HepG2 (cell line): Measurements from ENCODE around the gene SMARCA4. TPM values are rescaled to one million over a fixed set of nuclear protein-coding genes. Genes with fewer than 3 reads are reported as not detected.

ENCODE experiments used
- ATAC-seq: fragments of 200-7000 bp; cut with Tn5 transposase; 3 replicates; pipeline ENCODE4 v1.9.1; 2020; ENCODE audit warnings: mild to moderate bottlenecking, moderate library complexity
- BruUV-seq: library from RNA; stranded (reverse); fragments of 400-500 nt; replicated peaks from 2 replicates; lab custom pipeline; 2021; lab: Mats Ljungman, UMichigan
- CTCF ChIA-PET: fragments of 300-600 bp; formaldehyde crosslinking; extraction: SDS; loops from one replicate; lab custom pipeline; 2021; ENCODE audit warnings: low total read pairs, inconsistent platforms, low intra/inter-chr PET ratio; lab: Yijun Ruan, JAX
- POLR2A ChIA-PET: fragments of 350-600 bp; sonication (Branson Sonifier 250); formaldehyde crosslinking; loops from one replicate; lab custom pipeline; 2020; ENCODE audit warnings: antibody characterized with exemption, inconsistent platforms; lab: Yijun Ruan, JAX
- DNase-seq: peaks from one replicate; pipeline ENCODE4 v3.0.0-alpha.2; 2015; ENCODE audit warnings: low spot score
- FAIRE-seq: peaks from 3 replicates; lab custom pipeline; 2011; peaks lifted over from hg19 to GRCh38; lab: Jason Lieb, UNC
- H2AFZ ChIP-seq: one replicate; pipeline ENCODE4 v1.6.1; 2011; ENCODE audit warnings: low read length, inconsistent platforms
- H3K27ac ChIP-seq: fragments of 300-600 bp; 3 replicates; pipeline ENCODE4 v1.8.0; 2011; ENCODE audit warnings: mixed run types, mild to moderate bottlenecking, mixed read lengths, low read length, inconsistent platforms; ENCODE audit not compliant: insufficient read depth; ENCODE audit errors: extremely low read length
- H3K27me3 ChIP-seq, 2 experiments: fragments of 200-600 bp in 1 of 2; 2 replicates in 1 of 2; 3 replicates in 1 of 2; pipeline versions ENCODE4 v1.6.0 to v1.8.0; 2011; ENCODE audit warnings: low read length in 2 of 2, mild to moderate bottlenecking in 2 of 2, moderate library complexity in 2 of 2, inconsistent platforms in 1 of 2; ENCODE audit not compliant: insufficient read depth in 2 of 2, control insufficient read depth in 1 of 2
- H3K36me3 ChIP-seq, 2 experiments: fragments of 200-600 bp in 1 of 2; replicated peaks in 1 of 2; 2 replicates in 1 of 2; 3 replicates in 1 of 2; pipeline versions ENCODE4 v1.5.1 to v1.8.0; 2011; ENCODE audit warnings: low read length in 2 of 2, inconsistent platforms in 1 of 2; ENCODE audit not compliant: insufficient read depth in 2 of 2, control insufficient read depth in 1 of 2
- H3K4me1 ChIP-seq: 2 replicates; pipeline ENCODE4 v1.5.1; 2012; ENCODE audit warnings: low read length, inconsistent platforms; ENCODE audit not compliant: insufficient read depth
- H3K4me2 ChIP-seq: 2 replicates; pipeline ENCODE4 v1.6.0; 2011; ENCODE audit warnings: low read depth, low read length, inconsistent platforms
- H3K4me3 ChIP-seq, 3 experiments: fragments of 200-600 bp in 1 of 3; sonication (generic), shearing (Covaris generic) in 1 of 3; replicated peaks in 1 of 3; 2 replicates each; pipeline ENCODE4 v1.5.1; 2011 to 2016; ENCODE audit warnings: low read length in 3 of 3, inconsistent platforms in 2 of 3, low read depth in 2 of 3, mild to moderate bottlenecking in 2 of 3, control low read depth in 1 of 3, mixed read lengths in 1 of 3; ENCODE audit not compliant: insufficient read depth in 1 of 3
- H3K79me2 ChIP-seq: one replicate; pipeline ENCODE4 v1.6.1; 2011; ENCODE audit warnings: low read length, inconsistent platforms; ENCODE audit not compliant: insufficient read depth
- H3K9ac ChIP-seq: 2 replicates; pipeline ENCODE4 v1.6.0; 2011; ENCODE audit warnings: mild to moderate bottlenecking, low read depth, low read length, inconsistent platforms; ENCODE audit not compliant: insufficient read depth
- H3K9me3 ChIP-seq: 2 replicates; pipeline ENCODE4 v1.5.1; 2012; ENCODE audit warnings: mild to moderate bottlenecking, low read length
- H4K20me1 ChIP-seq: 2 replicates; pipeline ENCODE4 v1.6.0; 2011; ENCODE audit warnings: inconsistent platforms, mild to moderate bottlenecking, low read length, moderate library complexity; ENCODE audit not compliant: insufficient read depth
- CCDC6 ChIP-seq: sonication (generic); formaldehyde crosslinking; IDR thresholded peaks from 2 replicates; pipeline ENCODE4 v1.8.1; 2022; ENCODE audit warnings: mild to moderate bottlenecking, missing genetic modification reagents, moderate library complexity
- DR1 ChIP-seq: sonication (generic); formaldehyde crosslinking; IDR thresholded peaks from 2 replicates; pipeline ENCODE4 v1.8.0; 2021; ENCODE audit warnings: mild to moderate bottlenecking, missing genetic modification reagents, inconsistent platforms
- FOXA3 ChIP-seq: IDR thresholded peaks from 2 replicates; pipeline ENCODE4 v1.6.1; 2016; ENCODE audit warnings: missing genetic modification reagents, missing compliant biosample characterization
- FOXM1 ChIP-seq: sonication (generic); formaldehyde crosslinking; IDR thresholded peaks from 2 replicates; pipeline ENCODE4 v1.5.0; 2020; ENCODE audit warnings: missing genetic modification reagents
- MATR3 ChIP-seq: sonication (generic); formaldehyde crosslinking; IDR thresholded peaks from 2 replicates; pipeline ENCODE4 v1.4.0; 2020; ENCODE audit warnings: missing genetic modification reagents
- NFKBIZ ChIP-seq: IDR thresholded peaks from 2 replicates; pipeline ENCODE4 v1.6.1; 2018; ENCODE audit warnings: missing genetic modification reagents, missing compliant biosample characterization
- RORA ChIP-seq: sonication (generic); formaldehyde crosslinking; IDR thresholded peaks from 2 replicates; pipeline ENCODE4 v1.5.0; 2020; ENCODE audit warnings: mild to moderate bottlenecking, missing genetic modification reagents, moderate library complexity
- SALL1 ChIP-seq: sonication (generic); formaldehyde crosslinking; IDR thresholded peaks from 2 replicates; pipeline ENCODE4 v1.8.0; 2022; ENCODE audit warnings: mild to moderate bottlenecking, missing genetic modification reagents
- TEAD3 ChIP-seq: optimal IDR thresholded peaks from 2 replicates; pipeline ENCODE3; 2016; ENCODE audit warnings: borderline replicate concordance
- THAP9 ChIP-seq: sonication (generic); formaldehyde crosslinking; IDR thresholded peaks from 2 replicates; pipeline ENCODE4; 2020; ENCODE audit warnings: missing genetic modification reagents, mild to moderate bottlenecking, borderline replicate concordance
- TOPORS ChIP-seq: sonication (generic); formaldehyde crosslinking; IDR thresholded peaks from 2 replicates; pipeline ENCODE4 v1.8.0; 2023; ENCODE audit warnings: mild to moderate bottlenecking, missing genetic modification reagents
- ZBTB26 ChIP-seq: IDR thresholded peaks from 2 replicates; pipeline ENCODE4 v1.6.1; 2016; ENCODE audit warnings: missing compliant biosample characterization, missing genetic modification reagents, borderline replicate concordance
- ZNF24 ChIP-seq: fragments of 450-650 bp; IDR thresholded peaks from 2 replicates; pipeline ENCODE4 v1.6.1; 2017; ENCODE audit warnings: antibody characterized with exemption, mild to moderate bottlenecking
- ZNF30 ChIP-seq: sonication (generic); formaldehyde crosslinking; IDR thresholded peaks from 2 replicates; pipeline ENCODE4 v1.5.0; 2020; ENCODE audit warnings: mild to moderate bottlenecking, missing genetic modification reagents
- ZNF670 ChIP-seq: sonication (generic); formaldehyde crosslinking; IDR thresholded peaks from 2 replicates; pipeline ENCODE4 v1.8.0; 2022; ENCODE audit warnings: mild to moderate bottlenecking, missing genetic modification reagents, borderline replicate concordance
- WGBS: methylation state at CpG from one replicate; pipeline ENCODE4 v1.1.6; 2017; ENCODE audit warnings: low lambda C conversion rate; 5-methylcytosine and 5-hydroxymethylcytosine counted together
- in situ Hi-C: cut with HindIII; loops from 2 replicates; pipeline ENCODE4 v1.10.0; 2017; ENCODE audit warnings: low pct_unique_long_range_greater_than_20kb; ENCODE audit not compliant: extremely low pct_ligation_motif_present
- intact Hi-C: fragments of 100-400 bp; cut with micrococcal nuclease; formaldehyde crosslinking; loops from one replicate; pipeline ENCODE4 v1.10.0; 2022; ENCODE audit not compliant: unreplicated experiment
- polyA plus RNA-seq, 8 experiments: library from polyadenylated mRNA; depleted of rRNA in 3 of 8; stranded (reverse) in 7 of 8; unstranded in 1 of 8; fragments of >200 nt; fragmentation: Illumina TruSeq in 4 of 8; extraction: Trizol in 4 of 8; gene quantifications; 2 replicates each; pipeline versions ENCODE4 v1.2.1 to v1.2.3, GENCODE V29; 2011 to 2016; ENCODE audit warnings: low read depth in 4 of 8, missing spikeins in 1 of 8, mixed read lengths in 1 of 8; ENCODE audit not compliant: insufficient read depth in 1 of 8
- total RNA-seq, 5 experiments: library from RNA; depleted of rRNA; stranded (reverse); fragments of >200 nt; fragmentation: Illumina TruSeq; extraction: Trizol; gene quantifications; 2 replicates each; pipeline ENCODE4 v1.2.3, GENCODE V29; 2016; ENCODE audit warnings: low read depth in 1 of 5

SMARCA4 gene
- total and polyA plus RNA-seq, 2 of the 13 experiments (the other 11 are each of a cell fraction or from before 2014, with no cell fraction given): 25.4 to 45.9 TPM

DNA sequence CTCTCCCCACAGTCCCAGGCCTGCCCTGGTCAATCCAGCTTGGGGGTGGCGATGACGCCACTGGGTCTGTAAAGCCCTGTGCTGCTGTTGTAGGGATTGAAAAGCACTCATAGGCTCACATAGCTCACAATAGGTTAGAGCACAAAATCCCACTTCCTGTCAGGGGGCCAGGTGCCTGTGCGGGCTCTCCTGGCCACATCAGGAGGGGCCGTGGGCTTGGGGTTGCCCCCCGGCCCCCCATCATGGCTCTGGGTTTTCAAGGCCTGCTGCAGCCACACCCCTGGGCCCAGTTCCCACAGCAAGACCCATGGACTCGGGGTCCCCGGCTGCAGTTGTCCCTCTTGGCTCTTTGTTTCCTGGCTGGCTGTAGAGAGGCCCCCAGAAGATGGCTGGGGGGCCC, 62.9 kb downstream of the SMARCA4 start:
- ATAC-seq: no peak
- no peak for DNase-seq
- intact Hi-C loops (no loop called here), in situ Hi-C loops (no loop called here)
- H3K27me3 ChIP-seq: no peaks in the 10 kb centered on the region
- H3K4me3 ChIP-seq: no peak overlapping the region
- BruUV-seq: no TSS peak
- H2AFZ ChIP-seq: no peak overlapping the region
- H3K36me3 ChIP-seq: peaks cover 61 to 88% of the 10 kb centered on the region in 2 experiments; a peak in 4 of 5 replicates
- CTCF ChIA-PET: no interaction called here
- H3K9me3 ChIP-seq: no peaks in the 10 kb centered on the region
- POLR2A ChIA-PET: no interaction called here
- TF ChIP-seq SALL1 (CRISPR knock-in tag) (no peak), ZNF670 (CRISPR knock-in tag) (no peak), NFKBIZ (CRISPR knock-in tag) (no peak), THAP9 (CRISPR knock-in tag) (no peak), ZNF30 (CRISPR knock-in tag) (no peak), TEAD3 (CRISPR knock-in tag) (no peak), CCDC6 (CRISPR knock-in tag) (no peak), FOXA3 (no peak), ZNF24 (no peak), ZBTB26 (CRISPR knock-in tag) (no peak), RORA (CRISPR knock-in tag) (no peak), TOPORS (CRISPR knock-in tag) (no peak), FOXM1 (CRISPR knock-in tag) (no peak), DR1 (CRISPR knock-in tag) (no peak), MATR3 (no peak)
- no peak overlapping the region for H3K9ac ChIP-seq
- no peak overlapping the region for H3K4me2 ChIP-seq
- no CpG with 5 or more reads among the region's 7 CpGs for WGBS
- no peak overlapping the region for H3K27ac ChIP-seq
- no peak for FAIRE-seq
- no peaks in the 10 kb centered on the region for H3K4me1 ChIP-seq
- H4K20me1 ChIP-seq: no peaks in the 10 kb centered on the region
- no peaks in the 10 kb centered on the region for H3K79me2 ChIP-seq
